DMS53 (cell line): ENCODE data around the gene LRRIQ4.
A peak's percentile ranks its signal among the peaks of the same experiment; 100 is the strongest.

Experiments
- DNase-seq: peaks from one replicate; lab custom pipeline; 2025; lab: John Stamatoyannopoulos, UW

The LRRIQ4 gene

DNA sequence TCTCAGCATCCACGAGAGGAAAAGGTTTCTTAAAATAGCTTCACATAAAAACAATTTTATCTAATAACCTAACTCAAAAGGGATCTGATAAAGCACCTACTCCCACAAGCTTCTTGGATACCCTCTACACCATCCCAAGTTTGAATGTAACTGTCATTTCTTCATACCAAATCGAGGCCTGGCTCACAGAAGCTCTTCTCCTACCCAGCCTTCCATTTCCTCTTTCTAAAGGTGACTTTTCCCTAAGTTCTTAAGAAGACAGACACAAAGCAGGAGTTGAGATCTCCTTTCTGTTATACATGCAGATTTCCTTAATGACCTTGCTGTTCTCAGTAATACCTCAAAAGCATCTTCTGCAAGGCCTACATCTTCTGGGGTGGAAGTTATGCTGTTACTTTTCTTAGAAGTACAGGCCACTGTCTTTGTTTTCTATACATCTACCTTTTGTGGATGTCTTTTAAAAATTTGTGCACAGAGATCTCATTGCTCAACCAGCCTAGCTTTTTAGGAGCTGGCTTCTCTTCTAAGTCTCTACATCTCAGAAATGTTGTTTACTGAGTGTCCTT lies 3.4 kb upstream of the LRRIQ4 start:
- DNase-seq = no peak

DNA sequence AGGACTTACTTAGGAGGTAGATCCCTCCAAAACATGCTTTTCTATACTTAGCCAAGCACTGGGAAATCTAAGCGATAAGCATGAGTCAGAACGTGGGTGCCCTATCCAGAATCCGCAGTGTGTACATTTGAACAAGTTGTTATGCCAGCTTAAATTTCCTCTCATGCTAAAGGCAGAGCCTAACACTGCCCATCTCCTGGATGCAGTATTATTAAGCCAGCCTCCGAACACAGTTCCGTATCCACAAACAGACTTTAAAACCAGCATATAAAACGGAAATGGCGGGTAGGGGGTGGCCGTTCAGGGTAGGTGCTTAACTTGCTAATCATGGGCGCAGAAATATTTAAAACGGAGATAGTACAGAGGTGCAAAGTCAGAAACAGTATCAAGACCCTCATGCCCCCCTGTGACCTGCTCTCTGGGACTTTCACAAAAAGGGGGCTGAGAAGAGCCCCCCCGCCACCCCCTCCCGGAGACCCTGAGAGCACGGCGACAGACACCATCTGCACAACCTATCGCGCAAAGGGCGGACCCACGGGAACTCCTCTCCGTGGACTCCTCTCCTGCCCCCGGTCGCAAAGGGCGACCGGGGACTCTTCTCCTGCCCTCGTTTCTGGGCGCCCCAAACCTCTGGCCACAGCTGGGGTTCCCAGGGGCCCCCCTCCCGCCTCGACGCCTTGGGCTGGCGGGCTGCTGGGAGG lies 889 bp upstream of the LRRIQ4 start:
- DNase-seq = peak; percentile 74

DNA sequence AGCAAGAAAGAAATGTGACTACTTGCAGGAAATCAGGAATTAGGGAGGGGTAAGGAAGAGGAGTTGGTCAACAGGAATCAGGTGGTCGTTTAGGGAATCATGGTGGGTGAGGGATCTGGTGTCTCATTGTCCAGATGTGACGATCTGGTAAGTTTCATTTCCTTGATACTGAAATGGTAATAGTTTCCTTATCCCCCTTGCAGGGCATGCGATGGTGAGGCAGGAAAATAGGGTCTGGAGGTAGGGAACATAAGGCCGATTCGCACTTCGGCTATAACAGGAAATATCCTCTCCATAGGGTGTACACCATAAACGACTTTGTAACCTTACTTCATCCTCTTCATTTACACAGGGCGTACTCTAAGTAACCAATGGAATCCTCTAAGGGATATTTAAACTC lies 608 bp downstream of the LRRIQ4 start:
- peak; percentile 57 for DNase-seq

DNA sequence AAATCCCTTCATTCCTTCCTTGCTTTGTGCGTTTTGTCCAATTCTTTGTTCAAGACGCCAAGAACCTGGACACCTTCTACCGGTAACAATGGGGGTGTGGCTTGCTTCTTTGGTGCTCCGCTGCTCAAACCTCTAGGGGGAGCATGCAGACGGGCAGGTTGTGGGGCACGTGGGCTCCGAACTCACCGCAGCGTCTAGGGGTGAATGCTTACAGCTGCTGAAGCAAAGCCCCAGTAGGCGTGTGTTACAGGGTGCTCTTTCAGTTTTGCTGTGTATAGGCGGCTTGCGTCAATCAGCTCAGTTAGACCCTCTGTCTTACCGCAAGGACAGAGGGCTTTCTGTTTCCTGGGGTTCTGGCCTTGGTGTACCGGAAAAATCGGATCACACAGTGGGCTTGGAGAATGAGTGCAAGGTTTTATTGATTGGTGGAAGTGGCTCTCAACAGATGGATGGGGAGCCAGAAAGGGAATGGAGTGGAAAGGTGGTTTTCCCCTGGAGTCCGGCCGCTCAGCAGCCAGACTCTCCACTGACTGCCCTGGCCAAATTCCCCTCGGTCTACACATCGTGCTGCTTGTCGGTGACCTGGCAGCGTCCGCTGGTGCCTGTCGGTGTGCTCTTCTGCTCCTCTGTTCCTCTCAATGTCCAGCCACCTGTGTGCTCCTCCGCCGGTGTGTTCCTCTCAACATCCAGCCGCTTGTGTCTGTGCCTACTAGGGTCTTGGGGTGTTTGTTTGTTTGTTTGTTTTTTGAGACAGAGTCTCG lies 1.3 kb downstream of the LRRIQ4 start:
- peak; percentile 92 for DNase-seq

DNA sequence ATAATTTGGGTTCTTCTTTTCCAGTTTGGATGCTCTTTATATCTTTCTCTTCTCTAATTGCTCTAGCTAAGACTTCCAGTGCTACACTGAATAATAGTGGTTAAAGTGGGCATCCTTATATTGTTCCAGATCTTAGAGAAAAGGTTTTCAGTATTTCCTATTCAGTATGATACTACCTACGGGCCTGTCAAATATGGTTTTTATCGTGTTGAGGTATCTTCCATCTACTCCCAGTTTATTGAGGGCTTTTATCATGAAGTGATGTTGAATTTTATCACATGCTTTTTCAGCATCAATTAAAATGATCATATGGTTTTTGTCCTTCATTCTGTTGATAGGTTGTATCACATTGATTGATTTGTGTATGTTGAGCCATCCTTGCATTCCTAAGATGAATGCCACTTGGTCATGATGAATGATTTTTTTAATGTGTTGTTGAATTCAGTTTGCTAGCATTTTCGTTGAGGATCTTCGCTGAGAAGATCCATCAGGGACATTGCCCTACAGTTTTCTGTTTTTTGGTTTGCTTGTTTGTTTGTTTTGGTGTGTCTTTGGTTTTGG lies 3.0 kb downstream of the LRRIQ4 start:
- DNase-seq = no peak

DNA sequence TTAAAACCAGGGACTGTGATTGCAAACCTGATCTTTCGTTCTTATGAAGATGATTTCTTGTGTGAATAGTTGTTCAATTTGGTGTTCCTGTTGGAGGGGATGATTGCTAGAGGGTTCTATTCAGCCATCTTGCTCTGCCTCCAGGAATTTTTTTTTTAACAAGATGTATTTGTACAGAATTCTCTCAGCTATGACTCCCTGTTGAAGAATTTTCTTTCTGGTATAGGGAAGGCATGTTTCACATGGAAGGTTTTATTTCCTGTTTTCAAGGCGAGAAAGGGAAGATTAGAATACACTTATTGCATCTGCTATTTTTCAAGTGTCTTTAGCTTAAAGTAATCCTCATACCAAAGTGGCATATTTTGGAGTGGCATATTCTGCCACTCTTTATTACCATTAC lies 5.6 kb downstream of the LRRIQ4 start:
- no peak for DNase-seq

DNA sequence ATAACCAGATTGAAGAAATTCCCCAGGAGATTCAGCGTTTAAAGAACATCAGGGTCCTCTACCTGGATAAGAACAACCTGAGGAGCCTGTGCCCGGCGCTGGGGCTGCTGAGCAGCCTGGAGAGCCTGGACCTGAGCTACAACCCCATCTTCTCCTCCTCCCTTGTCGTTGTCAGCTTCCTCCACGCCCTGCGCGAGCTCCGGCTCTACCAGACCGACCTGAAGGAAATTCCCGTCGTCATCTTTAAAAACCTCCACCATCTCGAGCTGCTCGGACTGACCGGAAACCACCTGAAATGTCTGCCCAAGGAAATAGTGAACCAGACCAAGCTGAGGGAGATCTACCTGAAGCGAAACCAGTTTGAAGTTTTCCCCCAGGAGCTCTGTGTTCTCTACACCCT lies 9.4 kb downstream of the LRRIQ4 start:
- no peak for DNase-seq

DNA sequence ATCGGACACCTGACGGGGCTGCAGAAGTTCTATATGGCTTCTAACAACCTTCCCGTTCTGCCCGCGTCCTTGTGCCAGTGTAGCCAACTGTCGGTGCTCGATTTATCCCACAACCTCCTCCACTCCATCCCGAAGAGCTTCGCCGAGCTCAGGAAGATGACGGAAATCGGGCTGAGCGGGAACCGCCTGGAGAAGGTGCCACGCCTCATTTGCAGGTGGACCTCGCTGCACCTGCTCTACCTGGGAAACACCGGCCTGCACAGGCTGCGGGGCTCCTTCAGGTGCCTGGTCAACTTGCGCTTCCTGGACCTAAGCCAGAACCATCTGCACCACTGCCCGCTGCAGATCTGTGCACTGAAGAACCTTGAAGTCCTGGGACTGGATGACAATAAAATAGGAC lies 9.9 kb downstream of the LRRIQ4 start:
- DNase-seq = peak; percentile 90

DNA sequence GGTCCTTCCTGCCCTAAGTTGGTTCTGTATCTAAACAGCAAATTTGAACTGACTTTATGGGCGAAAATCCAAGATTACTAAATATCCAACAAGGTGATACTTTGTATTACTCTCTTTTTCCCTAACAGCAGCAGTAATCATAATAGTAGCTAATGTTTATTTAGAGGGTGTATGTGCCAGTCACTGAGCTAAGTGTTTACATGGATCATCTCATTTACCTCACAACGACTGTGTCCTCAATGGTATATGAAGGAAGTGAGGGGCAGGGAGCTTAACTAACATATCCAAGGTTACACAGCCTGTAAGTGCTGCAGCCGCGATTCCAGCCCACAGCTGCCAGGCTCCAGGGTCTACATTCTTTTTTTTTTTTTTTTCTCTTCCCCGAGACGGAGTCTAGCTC lies 10.3 kb downstream of the LRRIQ4 start:
- DNase-seq = peak; percentile 89

DNA sequence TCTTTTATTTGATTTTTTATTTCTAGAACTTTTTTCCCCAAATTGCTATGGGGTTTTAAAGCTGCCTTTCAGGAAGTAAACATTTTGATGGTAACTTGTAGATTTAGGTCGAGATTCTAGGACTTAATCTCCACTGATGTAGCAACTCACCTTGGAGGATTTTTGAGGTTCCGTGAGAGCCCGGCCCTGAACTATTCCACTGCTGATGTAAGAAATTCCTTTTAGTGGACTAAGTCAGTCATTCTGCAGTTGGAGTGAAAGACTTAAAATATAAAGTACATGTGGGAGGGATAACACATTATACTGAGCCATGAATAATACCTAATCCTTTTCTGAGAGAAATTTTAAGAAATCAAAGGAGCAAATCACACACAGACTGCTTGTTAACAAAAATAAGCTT lies 12.6 kb downstream of the LRRIQ4 start:
- DNase-seq = no peak

DNA sequence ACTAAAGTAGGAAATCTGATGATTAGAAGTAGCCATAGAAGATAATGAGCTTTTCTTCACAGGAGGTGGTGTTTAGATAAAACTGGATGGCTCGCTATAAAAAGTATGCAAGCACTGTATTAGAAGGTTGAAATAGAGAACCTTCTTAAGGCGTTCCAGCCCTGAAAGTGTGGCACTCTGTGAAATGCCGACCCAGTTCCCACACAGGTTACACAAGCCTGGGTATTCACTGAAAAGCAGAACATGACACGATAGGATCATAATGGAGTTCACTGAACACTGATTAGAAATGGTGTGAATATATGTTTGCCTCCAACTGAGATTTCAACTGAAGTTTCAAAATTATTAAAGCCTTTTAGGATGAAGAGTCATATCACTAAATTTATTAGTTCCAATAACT lies 15.0 kb downstream of the LRRIQ4 start:
- DNase-seq = no peak

DNA sequence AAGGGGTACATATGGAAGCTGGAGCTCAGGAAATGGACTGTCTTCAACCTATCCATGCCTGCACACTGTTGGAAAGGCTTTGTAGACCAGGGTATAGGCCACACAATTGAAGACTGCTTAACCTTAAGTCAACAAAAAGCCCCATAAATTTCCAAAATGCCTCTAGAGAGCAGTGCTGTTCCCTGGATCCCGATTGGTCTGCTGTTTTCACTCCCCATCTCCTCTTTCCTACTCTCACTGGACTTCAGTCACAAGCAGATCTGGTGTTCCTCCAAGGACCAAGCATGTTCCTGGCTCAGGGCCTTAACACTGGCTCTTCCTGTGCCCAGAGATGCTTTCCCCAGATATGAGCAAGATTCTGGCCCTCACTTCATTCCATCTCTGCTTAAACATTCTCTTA lies 22.9 kb downstream of the LRRIQ4 start:
- DNase-seq = no peak

DNA sequence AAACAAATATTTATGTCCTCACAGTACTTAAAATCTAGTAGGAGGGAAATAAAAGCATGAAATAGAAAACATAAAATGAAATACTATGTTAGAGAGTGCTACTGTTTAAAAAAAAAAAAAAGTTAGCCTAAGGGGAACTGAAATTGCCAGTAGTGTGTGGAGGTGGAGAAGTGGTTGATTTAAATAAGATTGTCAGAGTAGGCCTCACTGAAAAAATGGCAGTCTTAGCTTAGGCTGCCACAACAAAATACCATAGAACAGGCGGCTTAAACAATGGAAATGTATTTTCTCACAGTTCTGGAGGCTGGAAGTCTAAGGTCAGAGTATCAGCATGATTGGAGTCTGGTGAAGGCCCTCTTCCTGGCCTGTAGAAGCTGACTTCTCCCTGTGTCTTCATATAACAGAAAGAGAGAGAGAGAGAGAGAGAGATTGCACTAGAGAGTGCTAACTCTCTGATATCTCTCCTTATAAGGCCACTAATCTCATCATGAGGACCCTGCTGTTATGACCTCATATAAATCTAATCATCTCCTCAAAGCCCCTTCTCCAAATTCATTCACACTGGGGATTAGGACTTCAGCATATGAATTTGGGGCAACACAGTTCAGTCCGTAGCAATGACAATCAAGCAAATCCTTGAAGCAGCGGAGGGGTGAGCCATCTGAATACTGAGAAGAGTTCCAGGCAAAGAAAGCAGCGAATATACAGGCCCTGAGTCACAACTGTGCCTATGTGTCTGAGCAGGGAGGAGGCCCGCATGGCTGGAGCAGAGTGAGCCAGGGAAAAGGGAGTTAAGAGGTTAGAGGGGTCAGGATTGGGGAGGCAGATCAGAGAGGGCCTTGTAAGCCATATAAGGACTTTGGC lies 23.6 kb downstream of the LRRIQ4 start:
- DNase-seq = no peak

DNA sequence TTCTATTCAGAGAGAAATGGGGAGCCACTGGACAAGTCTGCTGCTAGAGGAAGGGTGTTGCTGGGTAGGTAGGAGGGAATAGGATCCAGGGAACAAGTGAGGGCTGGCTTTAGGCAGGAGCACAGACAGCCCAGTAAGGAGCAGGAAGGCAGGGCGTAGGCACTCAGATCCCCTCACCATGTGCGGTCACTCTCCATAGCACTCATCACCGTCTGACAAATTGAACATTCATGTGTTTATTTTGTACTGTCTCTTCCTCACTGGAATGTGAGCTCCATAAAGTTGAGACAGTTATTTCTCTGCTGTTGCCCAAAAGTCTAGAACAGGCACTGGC lies 24.2 kb downstream of the LRRIQ4 start:
- no peak for DNase-seq

DNA sequence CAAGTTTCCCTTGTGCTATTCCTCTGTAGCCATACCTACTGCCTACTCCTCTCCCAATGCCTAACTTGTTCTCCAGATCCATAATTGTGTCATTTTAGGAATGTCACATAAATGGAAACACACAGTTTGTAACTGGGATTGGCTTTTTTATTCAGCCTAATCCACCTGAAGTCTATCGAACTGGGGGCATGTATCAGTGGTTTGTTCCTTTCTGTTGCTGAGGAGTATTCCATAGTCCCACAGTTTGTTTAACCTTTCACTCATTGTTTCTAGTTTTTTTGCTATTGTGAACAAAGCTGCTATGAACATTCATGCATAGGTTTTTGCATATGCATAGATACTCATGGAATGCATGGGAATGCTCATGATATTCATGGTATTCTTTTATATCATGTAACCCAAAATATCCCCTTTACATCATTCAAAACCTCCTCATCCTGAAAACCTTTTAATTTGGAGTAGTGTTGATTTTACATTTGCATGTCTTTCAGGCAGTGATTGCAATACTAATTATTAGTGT lies 25.9 kb downstream of the LRRIQ4 start:
- no peak for DNase-seq

DNA sequence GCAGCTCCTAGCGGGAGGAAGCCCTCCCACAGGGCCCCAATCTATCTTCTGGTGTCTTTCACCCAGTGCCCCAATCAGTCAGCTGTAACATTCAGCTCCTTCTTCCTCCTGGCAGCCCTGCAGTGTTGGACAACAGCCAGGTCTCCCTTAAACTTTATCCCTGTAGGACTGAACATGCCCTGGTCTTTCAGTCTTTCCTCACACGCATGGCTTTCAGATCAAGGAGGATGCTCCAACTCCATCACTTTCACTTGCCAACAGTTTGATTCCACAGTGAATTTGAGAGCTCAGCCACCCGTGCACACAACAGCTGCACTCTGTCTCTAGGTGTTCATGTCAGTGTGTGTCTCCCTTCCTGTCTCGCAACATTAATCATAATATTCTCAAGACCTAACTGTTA lies 28.5 kb downstream of the LRRIQ4 start:
- DNase-seq = no peak

DNA sequence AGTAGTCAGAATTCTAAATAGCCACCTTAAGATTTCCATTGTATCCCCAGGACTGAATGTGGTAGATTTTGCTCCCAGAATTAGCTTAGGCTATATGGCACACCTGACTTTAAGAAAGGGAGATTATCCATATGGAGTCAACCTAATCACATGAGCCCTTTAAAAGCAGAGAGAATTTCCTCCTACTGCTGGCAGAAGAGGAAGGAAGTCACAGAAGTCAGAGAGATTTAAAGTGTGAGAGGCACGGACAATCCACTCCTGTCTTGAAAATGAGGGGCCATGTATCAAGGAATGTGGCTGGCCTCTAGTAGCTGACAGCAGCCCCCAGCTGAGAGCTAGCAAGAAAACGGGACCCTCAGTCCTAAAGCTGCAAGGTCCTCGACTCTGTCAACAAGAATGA lies 30.3 kb downstream of the LRRIQ4 start:
- no peak for DNase-seq

DNA sequence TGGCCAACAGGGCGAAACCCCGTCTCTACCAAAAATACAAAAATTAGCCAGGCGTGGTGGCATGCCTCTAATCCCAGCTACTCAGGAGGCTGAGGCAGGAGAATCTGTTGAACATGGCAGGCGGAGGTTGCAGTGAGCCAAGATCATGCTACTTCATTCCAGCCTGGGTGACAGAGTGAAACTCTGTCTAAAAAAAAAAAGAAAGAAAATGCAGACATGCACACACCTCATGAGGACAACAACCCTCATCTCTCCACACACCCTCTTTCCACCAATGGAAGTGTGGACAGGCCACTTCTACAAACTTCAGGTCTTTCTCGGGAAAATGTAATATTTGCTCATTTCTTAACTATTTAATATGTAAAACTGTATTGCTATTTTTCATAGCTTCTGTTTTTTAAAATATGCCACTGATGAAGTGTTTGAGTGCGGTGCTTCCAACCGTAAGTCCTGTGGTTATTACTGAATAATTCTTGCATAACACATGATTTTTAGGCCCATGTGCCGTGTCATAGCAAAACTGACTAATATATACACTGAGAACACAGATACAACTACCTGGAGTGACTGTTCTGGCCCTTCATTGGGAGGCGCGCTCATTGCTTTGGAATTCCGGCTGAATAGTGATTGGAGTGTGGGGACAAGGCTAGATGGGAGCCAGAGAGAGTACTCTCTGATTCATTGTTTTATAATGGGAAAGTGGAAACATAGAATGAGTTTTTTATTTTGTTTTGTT lies 34.0 kb downstream of the LRRIQ4 start:
- DNase-seq = no peak

DNA sequence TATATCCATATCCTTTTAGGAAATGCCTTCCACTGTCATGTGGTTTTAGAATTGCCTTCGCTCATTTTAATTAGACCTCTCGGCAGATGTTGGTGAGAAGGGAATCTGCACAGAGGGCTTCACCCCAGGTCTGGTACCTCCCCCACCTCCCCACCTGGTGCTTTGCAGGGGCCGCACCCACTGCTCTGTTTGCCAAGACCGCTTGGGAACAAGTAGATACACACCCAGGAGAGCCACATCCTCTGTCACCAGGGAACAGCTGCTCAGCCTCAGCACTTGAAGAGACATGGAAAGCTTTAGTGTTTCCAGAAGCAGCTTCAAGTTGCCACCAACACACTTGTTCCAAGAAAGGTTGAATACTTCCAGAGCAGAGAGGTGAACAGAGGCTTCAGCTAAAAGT lies 35.2 kb downstream of the LRRIQ4 start:
- peak; percentile 71 for DNase-seq

DNA sequence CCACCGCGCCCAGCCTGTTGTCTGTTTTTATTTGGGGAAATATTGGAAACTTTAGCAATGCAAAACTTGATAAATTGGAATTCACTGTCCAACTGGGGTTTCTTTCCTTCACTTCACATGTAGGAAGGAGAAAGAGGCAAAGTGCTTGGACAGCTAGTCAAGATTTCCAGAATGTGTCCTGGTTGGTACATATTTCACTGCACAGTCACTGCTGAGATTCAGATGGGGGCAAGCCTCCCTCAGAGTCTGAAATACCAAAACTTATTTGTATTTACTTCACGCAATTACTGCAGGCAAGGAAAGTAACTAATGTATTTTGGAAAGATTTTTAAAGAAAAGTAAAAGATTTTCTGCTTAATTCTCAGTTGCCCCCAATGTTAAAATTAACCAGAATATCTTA lies 36.1 kb downstream of the LRRIQ4 start:
- no peak for DNase-seq

DNA sequence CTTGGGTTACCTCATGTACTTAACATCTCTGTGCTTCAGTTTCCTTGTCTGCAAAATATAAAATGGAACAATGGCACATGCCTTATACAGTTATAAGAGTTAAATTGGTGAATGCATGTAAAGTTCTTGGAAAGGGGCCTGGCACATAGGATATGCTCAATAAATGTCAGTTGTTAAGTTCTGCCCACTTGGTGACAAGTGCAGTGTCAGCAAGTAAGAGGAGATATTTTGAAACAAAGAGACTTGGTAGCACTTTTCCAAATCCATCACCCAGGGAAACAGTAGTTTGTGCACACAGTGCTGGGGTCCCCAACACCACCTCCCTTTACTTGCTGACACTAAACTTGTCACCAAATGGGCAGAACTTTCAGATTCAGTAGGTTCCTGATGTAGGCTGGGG lies 37.9 kb downstream of the LRRIQ4 start:
- DNase-seq = no peak
